K562 (cell line): Measurements from ENCODE around the gene COG2. TPM values are rescaled to one million over a fixed set of nuclear protein-coding genes. Genes with fewer than 3 reads are reported as not detected.

Experiments used
- ATAC-seq: fragments of 200-7000 bp; cut with Tn5 transposase; 3 replicates; pipeline ENCODE4 v1.9.1; 2020; ENCODE audit warnings: moderate library complexity
- BruUV-seq: library from RNA; stranded (reverse); fragments of 400-500 nt; replicated peaks from 2 replicates; lab custom pipeline; 2021; lab: Mats Ljungman, UMichigan
- CTCF ChIA-PET: fragments of 300-600 bp; formaldehyde crosslinking; extraction: SDS; loops from one replicate; lab custom pipeline; 2021; ENCODE audit warnings: low intra/inter-chr PET ratio; lab: Yijun Ruan, JAX
- POLR2A ChIA-PET: fragments of 300-600, 350-650 bp; sonication (Branson Sonifier 250); formaldehyde crosslinking; extraction: SDS; loops from one replicate; lab custom pipeline; 2021; ENCODE audit warnings: antibody characterized with exemption, inconsistent platforms; lab: Yijun Ruan, JAX
- DNase-seq, 4 experiments: peaks; one replicate each; pipeline versions ENCODE4 v3.0.0 to v3.0.0-alpha.2; 2011 to 2018; ENCODE audit warnings: low spot score in 3 of 4, mixed read lengths in 3 of 4; ENCODE audit errors: extremely low read depth in 1 of 4
- FAIRE-seq: peaks from 2 replicates; lab custom pipeline; 2011; peaks lifted over from hg19 to GRCh38; lab: Jason Lieb, UNC
- H2AFZ ChIP-seq: 2 replicates; pipeline ENCODE4 v1.6.0; 2011; ENCODE audit warnings: low read depth, low read length, control low read depth, inconsistent platforms
- H3K27ac ChIP-seq: fragments of 200-600 bp; 3 replicates; pipeline ENCODE4 v1.8.0; 2011; ENCODE audit warnings: low read depth, mild to moderate bottlenecking, control low read depth, inconsistent platforms, low read length, moderate library complexity, mixed read lengths; ENCODE audit errors: extremely low read depth
- H3K27me3 ChIP-seq, 2 experiments: fragments of 300-600 bp in 1 of 2; 2 replicates in 1 of 2; 3 replicates in 1 of 2; pipeline versions ENCODE4 v1.6.0 to v1.8.0; 2011; ENCODE audit warnings: inconsistent platforms in 2 of 2, low read length in 2 of 2, mild to moderate bottlenecking in 1 of 2, mixed read lengths in 1 of 2, moderate library complexity in 1 of 2; ENCODE audit not compliant: control insufficient read depth in 2 of 2, insufficient read depth in 2 of 2
- H3K36me3 ChIP-seq: fragments of 300-600 bp; 3 replicates; pipeline ENCODE4 v1.8.0; 2011; ENCODE audit warnings: mild to moderate bottlenecking, low read length, inconsistent platforms; ENCODE audit not compliant: control insufficient read depth, insufficient read depth
- H3K4me1 ChIP-seq, 2 experiments: fragments of 200-600 bp in 1 of 2; replicated peaks in 1 of 2; 2 replicates in 1 of 2; 3 replicates in 1 of 2; pipeline versions ENCODE4 v1.5.1 to v1.8.0; 2011; ENCODE audit warnings: inconsistent platforms in 2 of 2, low read length in 2 of 2, mild to moderate bottlenecking in 1 of 2, mixed read lengths in 1 of 2, moderate library complexity in 1 of 2; ENCODE audit not compliant: control insufficient read depth in 2 of 2, insufficient read depth in 2 of 2
- H3K4me2 ChIP-seq: 2 replicates; pipeline ENCODE4 v1.6.1; 2011; ENCODE audit warnings: low read length, control low read depth, inconsistent platforms, mixed read lengths; ENCODE audit not compliant: insufficient read depth
- H3K4me3 ChIP-seq: fragments of 200-600 bp; sonication (generic), shearing (Covaris generic); 2 replicates; pipeline ENCODE4 v1.5.1; 2016; ENCODE audit warnings: control low read depth, inconsistent platforms
- H3K79me2 ChIP-seq: fragments of 200-600 bp; 3 replicates; pipeline ENCODE4 v1.8.0; 2011; ENCODE audit warnings: low read length, inconsistent platforms; ENCODE audit not compliant: control insufficient read depth, insufficient read depth
- H3K9ac ChIP-seq, 2 experiments: 2 replicates each; pipeline versions ENCODE4 v1.6.0 to v1.6.1; 2011; ENCODE audit warnings: low read depth in 2 of 2, low read length in 2 of 2, control low read depth in 1 of 2, inconsistent platforms in 1 of 2, mild to moderate bottlenecking in 1 of 2, mixed read lengths in 1 of 2; ENCODE audit not compliant: insufficient read depth in 1 of 2
- H3K9me1 ChIP-seq: one replicate; pipeline ENCODE4 v1.6.0; 2011; ENCODE audit warnings: inconsistent platforms, mild to moderate bottlenecking, low read length, moderate library complexity; ENCODE audit not compliant: control insufficient read depth, insufficient read depth
- H3K9me3 ChIP-seq: replicated peaks from 2 replicates; pipeline ENCODE4 v1.5.1; 2011; ENCODE audit warnings: low read depth, low read length, inconsistent platforms; ENCODE audit not compliant: control insufficient read depth, insufficient read depth
- H4K20me1 ChIP-seq: replicated peaks from 2 replicates; pipeline ENCODE4 v1.6.1; 2011; ENCODE audit warnings: low read length, inconsistent platforms, mixed read lengths; ENCODE audit not compliant: control insufficient read depth, insufficient read depth
- ARID1B ChIP-seq: fragments of 450-650 bp; IDR thresholded peaks from 2 replicates; pipeline ENCODE4 v1.6.1; 2016; ENCODE audit warnings: antibody characterized with exemption, mild to moderate bottlenecking, inconsistent platforms
- FOXM1 ChIP-seq, 2 experiments: fragments of 450-650 bp in 1 of 2; sonication (generic) in 1 of 2; formaldehyde crosslinking in 1 of 2; IDR thresholded peaks; 2 replicates each; pipeline versions ENCODE4 v1.6.1 to v1.9.0; 2017 to 2022; ENCODE audit warnings: low read depth in 2 of 2, mild to moderate bottlenecking in 2 of 2, missing genetic modification reagents in 1 of 2, moderate library complexity in 1 of 2
- ILF3 ChIP-seq: fragments of 450-650 bp; IDR thresholded peaks from 2 replicates; pipeline ENCODE4 v1.6.1; 2018; ENCODE audit warnings: antibody characterized with exemption, mild to moderate bottlenecking, moderate library complexity, borderline replicate concordance
- SMAD3 ChIP-seq: fragments of 450-650 bp; formaldehyde crosslinking; conservative IDR thresholded peaks from 2 replicates; pipeline ENCODE4 v1.4.0; 2020; ENCODE audit warnings: mild to moderate bottlenecking
- SMARCE1 ChIP-seq: fragments of 450-650 bp; IDR thresholded peaks from 2 replicates; pipeline ENCODE4 v1.7.1; 2016; ENCODE audit warnings: mild to moderate bottlenecking
- SOX6 ChIP-seq: fragments of 450-650 bp; IDR thresholded peaks from 2 replicates; pipeline ENCODE4 v1.6.1; 2014; ENCODE audit warnings: mild to moderate bottlenecking
- STAT5A ChIP-seq: IDR thresholded peaks from 2 replicates; pipeline ENCODE4 v1.6.1; 2012; ENCODE audit warnings: low read length, inconsistent platforms, borderline replicate concordance
- ZBED1 ChIP-seq: IDR thresholded peaks from 2 replicates; pipeline ENCODE4 v1.6.1; 2014
- ZNF140 ChIP-seq: fragments of 250-450 bp; sonication (Bioruptor Pico); IDR thresholded peaks from 2 replicates; pipeline ENCODE4 v1.8.0; 2021; ENCODE audit warnings: moderate library complexity, mild to moderate bottlenecking, inconsistent platforms
- ZNF407 ChIP-seq: fragments of 450-650 bp; IDR thresholded peaks from 2 replicates; pipeline ENCODE4 v1.6.1; 2016; ENCODE audit warnings: low read depth
- WGBS: fragments of 100-300 bp; shearing (Covaris generic); methylation state at CpG from one replicate; pipeline ENCODE4 v1.1.6; 2016; ENCODE audit warnings: low coverage, mixed read lengths; ENCODE audit not compliant: insufficient coverage; ENCODE audit errors: missing lambda C conversion rate; 5-methylcytosine and 5-hydroxymethylcytosine counted together
- in situ Hi-C: fragments of 300-500 bp; cut with MboI; formaldehyde crosslinking; loops from 4 replicates; pipeline ENCODE4 v1.15.0; 2018; ENCODE audit warnings: inconsistent platforms, mixed read lengths
- intact Hi-C: fragments of 100-400 bp; cut with micrococcal nuclease; formaldehyde crosslinking; loops from 2 replicates; pipeline ENCODE4 v1.14.2; 2022
- polyA plus RNA-seq, 8 experiments: library from polyadenylated mRNA; depleted of rRNA in 4 of 8; stranded (reverse) in 5 of 8; unstranded in 3 of 8; fragments of >200 nt; fragmentation: Nextera tagmentation in 2 of 8; fragmentation: Illumina TruSeq in 1 of 8; extraction: Ambion mirVana in 2 of 8; extraction: Trizol in 1 of 8; gene quantifications; 2 replicates each; pipeline versions ENCODE4 v1.2.1 to v1.2.3, GENCODE V29; 2011 to 2014; ENCODE audit warnings: inconsistent platforms in 1 of 8, missing spikeins in 1 of 8
- total RNA-seq, 7 experiments: library from RNA; depleted of rRNA in 6 of 7; stranded (reverse); fragments of >200 nt in 6 of 7; fragmentation: Illumina TruSeq in 2 of 7; extraction: Trizol in 2 of 7; gene quantifications; 2 replicates each; pipeline versions ENCODE4 v1.2.1 to v1.2.3, GENCODE V29; 2011 to 2021; ENCODE audit warnings: low replicate concordance in 1 of 7
- TF ChIP-seq, protein P1 (sequence below): fragments of 450-650 bp; IDR thresholded peaks from 2 replicates; pipeline ENCODE4 v1.6.1; 2017; ENCODE audit warnings: antibody characterized with exemption, mild to moderate bottlenecking

COG2 gene
- total and polyA plus RNA-seq, 9 of the 15 experiments (the other 6 are each of a cell fraction or from before 2014, with no cell fraction given) = 22.0 to 51.7 (median 33.3) TPM

- H3K79me2 ChIP-seq = no peaks in the 10 kb centered on the region; the same call in 2 of the 3 replicates
- ChIA-PET POLR2A (interaction anchor here (0.7 to 1.4 kb wide), 5 partner anchors 10 to 169 kb away, joined by 3 to 8 read pairs (median 3); no protein-coding TSS in a partner anchor), CTCF (no interaction called here)
- no peak overlapping the region for H3K27ac ChIP-seq
- in situ Hi-C loops (no loop called here), intact Hi-C loops (no loop called here)
- WGBS = 0% methylated on average over 2 of the region's 2 CpGs
- H2AFZ ChIP-seq = no peak overlapping the region
- H3K4me1 ChIP-seq = peaks cover 3 to 15% of the 10 kb centered on the region in 2 experiments; a peak in 4 of 5 replicates
- no TSS peak for BruUV-seq
- H3K9me3 ChIP-seq = peaks cover 6% of the 10 kb centered on the region; the same call in 1 of the 2 replicates
- H3K9ac ChIP-seq = no peak overlapping the region
- H3K36me3 ChIP-seq = peaks cover 87% of the 10 kb centered on the region
- H3K9me1 ChIP-seq = no peaks in the 10 kb centered on the region
- FAIRE-seq (peak; percentile 90), ATAC-seq (peak; percentile 100), DNase-seq (peak in 3 of 4 experiments; percentile 43 to 83 (median 82))
- no peaks in the 10 kb centered on the region for H3K27me3 ChIP-seq
- no peak overlapping the region for H3K4me2 ChIP-seq
- no peak overlapping the region for H3K4me3 ChIP-seq
- peaks cover 6% of the 10 kb centered on the region; the same call in 1 of the 2 replicates for H4K20me1 ChIP-seq
- TF ChIP-seq STAT5A (peak; percentile 66), ZBED1 (no peak), ZNF140 (CRISPR knock-in tag) (no peak), ARID1B (peak; percentile 47; the same call in 1 of the 2 replicates), SMAD3 (CRISPR knock-in tag) (no peak), ZNF407 (no peak), FOXM1 (IDR thresholded peaks at IDR 0.05; ENCODE audit: low read depth) (no peak), FOXM1 (CRISPR knock-in tag; IDR thresholded peaks at IDR 0.05; ENCODE audit: low read depth) (no peak), SMARCE1 (peak; percentile 58; the same call in 1 of the 2 replicates), SOX6 (peak; percentile 34; the same call in 1 of the 2 replicates), ILF3 (no peak)
- TF ChIP-seq, protein P1, sequence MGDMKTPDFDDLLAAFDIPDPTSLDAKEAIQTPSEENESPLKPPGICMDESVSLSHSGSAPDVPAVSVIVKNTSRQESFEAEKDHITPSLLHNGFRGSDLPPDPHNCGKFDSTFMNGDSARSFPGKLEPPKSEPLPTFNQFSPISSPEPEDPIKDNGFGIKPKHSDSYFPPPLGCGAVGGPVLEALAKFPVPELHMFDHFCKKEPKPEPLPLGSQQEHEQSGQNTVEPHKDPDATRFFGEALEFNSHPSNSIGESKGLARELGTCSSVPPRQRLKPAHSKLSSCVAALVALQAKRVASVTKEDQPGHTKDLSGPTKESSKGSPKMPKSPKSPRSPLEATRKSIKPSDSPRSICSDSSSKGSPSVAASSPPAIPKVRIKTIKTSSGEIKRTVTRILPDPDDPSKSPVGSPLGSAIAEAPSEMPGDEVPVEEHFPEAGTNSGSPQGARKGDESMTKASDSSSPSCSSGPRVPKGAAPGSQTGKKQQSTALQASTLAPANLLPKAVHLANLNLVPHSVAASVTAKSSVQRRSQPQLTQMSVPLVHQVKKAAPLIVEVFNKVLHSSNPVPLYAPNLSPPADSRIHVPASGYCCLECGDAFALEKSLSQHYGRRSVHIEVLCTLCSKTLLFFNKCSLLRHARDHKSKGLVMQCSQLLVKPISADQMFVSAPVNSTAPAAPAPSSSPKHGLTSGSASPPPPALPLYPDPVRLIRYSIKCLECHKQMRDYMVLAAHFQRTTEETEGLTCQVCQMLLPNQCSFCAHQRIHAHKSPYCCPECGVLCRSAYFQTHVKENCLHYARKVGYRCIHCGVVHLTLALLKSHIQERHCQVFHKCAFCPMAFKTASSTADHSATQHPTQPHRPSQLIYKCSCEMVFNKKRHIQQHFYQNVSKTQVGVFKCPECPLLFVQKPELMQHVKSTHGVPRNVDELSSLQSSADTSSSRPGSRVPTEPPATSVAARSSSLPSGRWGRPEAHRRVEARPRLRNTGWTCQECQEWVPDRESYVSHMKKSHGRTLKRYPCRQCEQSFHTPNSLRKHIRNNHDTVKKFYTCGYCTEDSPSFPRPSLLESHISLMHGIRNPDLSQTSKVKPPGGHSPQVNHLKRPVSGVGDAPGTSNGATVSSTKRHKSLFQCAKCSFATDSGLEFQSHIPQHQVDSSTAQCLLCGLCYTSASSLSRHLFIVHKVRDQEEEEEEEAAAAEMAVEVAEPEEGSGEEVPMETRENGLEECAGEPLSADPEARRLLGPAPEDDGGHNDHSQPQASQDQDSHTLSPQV = no peak
These were observed 39.3 kb downstream of the COG2 start for GRCh38 chr1:230681599-230681998.
